GM12801 (cell line): ENCODE results near the gene GNAQ.

Experiments
- CTCF ChIP-seq: IDR thresholded peaks from one replicate; pipeline ENCODE4 v1.5.1; 2011; ENCODE audit warnings: control low read depth; ENCODE audit not compliant: insufficient read length; ENCODE audit errors: extremely low read depth

GNAQ gene

GRCh38 chr9:77697238-77697984 is 334.2 kb downstream of the GNAQ start:
- TF ChIP-seq CTCF: no peak

- TF ChIP-seq CTCF: no peak
Measured at GRCh38 chr9:77680581-77680980, 351.0 kb downstream of the GNAQ start.

GRCh38 chr9:77679661-77680368 is 351.8 kb downstream of the GNAQ start:
- TF ChIP-seq CTCF: no peak

GRCh38 chr9:77679088-77679487 is 352.5 kb downstream of the GNAQ start:
- TF ChIP-seq CTCF: no peak

- TF ChIP-seq CTCF: no peak
Measured at GRCh38 chr9:77677957-77678535, 353.6 kb downstream of the GNAQ start.

GRCh38 chr9:77677397-77677796 is 354.2 kb downstream of the GNAQ start:
- TF ChIP-seq CTCF: no peak

- no peak for TF ChIP-seq CTCF
Measured at GRCh38 chr9:77673941-77674791, 357.4 kb downstream of the GNAQ start.
